Right ventricle myocardium inferior (tissue), 1 donor: ENCODE data around the gene WDR38. TPM values are rescaled to one million over a fixed set of nuclear protein-coding genes. Genes with fewer than 3 reads are reported as not detected.

Source experiments
- ATAC-seq: fragments of 200-7000 bp; cut with Tn5 transposase; one replicate; pipeline ENCODE4 v1.9.1; 2020; ENCODE audit warnings: mild to moderate bottlenecking, moderate library complexity
- DNase-seq: peaks from one replicate; pipeline ENCODE4 v3.0.0; 2021; ENCODE audit errors: missing footprints
- intact Hi-C: fragments of 100-400 bp; cut with DNase I; formaldehyde crosslinking; loops from one replicate; pipeline ENCODE4 v1.11.0; 2022
- total RNA-seq: library from RNA; stranded (reverse); fragmentation: NEBNext Ultra II Directional; extraction: Animal tissue kit (Norgen Biotek cat#: 25700); gene quantifications from one replicate; pipeline ENCODE4 v1.2.1, GENCODE V29; 2021
- donor health status: DM: no; HTN: yes; CAD: no; lungs with severe emphysema.

Gene WDR38
- total RNA-seq, 1 donor from 2014 or later, result not detected

DNA sequence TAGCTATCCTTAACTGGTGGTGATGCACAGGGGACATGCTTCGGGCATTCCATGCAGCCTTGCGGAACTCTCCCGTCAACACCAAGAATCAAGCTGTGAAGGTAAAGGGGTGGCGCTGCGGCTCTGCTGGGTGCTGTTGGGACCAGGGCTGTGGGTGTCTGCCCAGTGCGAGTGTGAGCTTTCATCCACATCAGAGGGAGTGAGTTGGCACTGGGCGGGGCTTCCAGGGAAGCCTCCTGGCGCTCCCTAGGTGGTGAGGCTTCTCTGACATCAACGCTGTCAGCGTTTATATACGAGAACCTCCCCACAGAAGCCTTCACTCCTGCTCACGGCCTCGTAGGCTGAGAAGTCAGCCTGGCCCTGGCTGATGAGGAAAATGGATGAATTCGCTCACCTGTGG lies 20.4 kb downstream of the WDR38 start:
- DNase-seq (no peak), ATAC-seq (no peak)
- intact Hi-C loops, result loop anchor here (5.0 kb wide), 2 partner anchors 69 to 274 kb away; partner anchors contain the start of gene GOLGA1

DNA sequence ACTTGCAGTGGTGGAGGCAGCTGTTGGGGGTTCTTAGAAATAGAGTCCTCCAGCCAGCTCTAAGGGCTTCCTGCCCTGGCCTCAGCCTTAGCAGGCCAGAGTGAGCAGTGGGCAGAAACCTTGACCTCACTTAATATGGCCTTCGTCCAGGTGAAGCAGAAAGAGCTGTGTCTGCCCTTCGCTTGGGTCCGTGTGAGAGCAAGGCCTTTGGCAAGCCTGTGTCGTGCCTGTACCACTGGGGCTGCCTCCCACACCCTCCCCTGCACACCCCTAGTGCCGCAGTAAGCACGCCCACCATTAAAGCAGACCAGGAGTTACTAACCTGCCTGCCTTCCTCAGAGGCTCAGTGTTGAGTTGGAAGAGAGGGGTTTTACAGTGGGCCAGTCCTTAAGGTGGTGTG lies 22.2 kb downstream of the WDR38 start:
- intact Hi-C loops, result no loop called here
- no peak for ATAC-seq
- DNase-seq, result peak; percentile 3

DNA sequence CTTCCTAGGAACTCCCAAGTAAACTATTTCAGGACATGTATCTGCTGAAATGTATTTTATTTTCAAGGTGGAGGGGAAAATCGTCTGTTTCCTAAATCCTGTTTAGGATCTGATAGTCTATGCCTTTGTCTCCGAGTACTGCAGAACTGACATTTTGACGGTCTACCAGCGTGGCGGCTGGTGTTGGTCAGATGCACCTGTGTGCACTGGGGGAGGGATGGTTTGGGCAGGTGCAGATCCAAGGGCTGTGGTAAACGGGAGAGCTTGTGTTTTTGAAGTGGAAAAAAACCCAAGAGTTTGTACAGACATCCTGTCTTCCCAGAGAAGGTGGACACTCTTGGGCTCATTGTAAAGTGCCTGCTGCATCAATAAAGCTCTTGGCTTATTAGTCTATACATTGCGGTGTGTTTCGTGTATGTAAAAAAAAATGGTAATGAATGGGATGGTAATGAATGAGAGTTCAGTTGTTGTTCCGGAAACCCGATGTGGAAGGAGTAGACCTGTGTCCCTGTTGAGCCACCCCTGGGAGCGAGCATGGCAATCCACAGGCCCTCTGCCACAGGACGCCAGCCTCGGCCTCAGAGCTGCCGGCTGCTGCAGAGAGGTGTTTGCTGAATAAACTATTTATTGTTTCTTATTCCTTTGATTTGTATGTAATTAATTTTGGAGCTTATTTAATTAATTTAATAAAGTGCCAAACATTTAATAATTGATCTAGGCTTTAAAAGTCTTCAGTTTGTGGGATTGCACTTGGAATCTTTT lies 23.9 kb downstream of the WDR38 start:
- DNase-seq (no peak), ATAC-seq (no peak)
- intact Hi-C loops, result no loop called here

DNA sequence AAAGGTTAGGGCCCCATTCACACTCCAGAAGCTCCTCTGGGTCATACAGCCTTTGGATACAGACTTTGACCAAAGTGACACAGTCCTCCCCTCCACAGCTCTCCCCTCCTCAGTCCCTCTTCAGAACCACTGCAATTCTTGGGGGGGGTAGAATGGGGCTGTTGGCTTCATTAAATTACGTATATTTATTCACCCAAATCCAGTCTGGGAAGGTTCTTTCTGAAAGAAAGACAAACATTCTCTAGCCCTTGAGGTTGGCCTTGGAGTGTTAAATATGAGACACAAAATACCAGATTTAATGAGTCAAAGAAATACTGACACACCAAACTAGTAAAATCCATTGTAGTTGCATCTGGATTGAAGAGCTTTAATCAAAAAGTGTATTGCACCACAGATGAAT lies 24.8 kb downstream of the WDR38 start:
- ATAC-seq (no peak), DNase-seq (no peak)
- intact Hi-C loops, result no loop called here

DNA sequence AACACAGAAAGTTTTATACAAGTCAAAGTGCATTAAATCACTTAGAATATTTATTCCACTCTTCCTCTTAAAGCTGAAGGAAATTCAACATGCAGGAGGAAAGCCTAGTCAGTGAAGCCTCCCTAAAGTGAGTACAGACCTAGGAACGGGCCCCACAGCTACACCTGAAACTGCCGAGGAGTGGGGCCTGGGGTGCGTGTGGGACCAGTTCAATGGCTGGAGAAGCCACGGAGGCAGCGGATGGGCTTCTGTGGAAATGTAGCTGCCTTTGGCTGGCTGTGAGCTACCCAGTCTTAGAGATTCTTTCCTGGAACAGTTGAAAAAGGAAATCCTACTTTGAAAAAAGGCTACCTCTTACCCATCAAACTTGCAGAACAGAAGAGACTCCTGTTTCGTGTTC lies 25.3 kb downstream of the WDR38 start:
- no peak for DNase-seq
- no peak for ATAC-seq
- intact Hi-C loops, result no loop called here

DNA sequence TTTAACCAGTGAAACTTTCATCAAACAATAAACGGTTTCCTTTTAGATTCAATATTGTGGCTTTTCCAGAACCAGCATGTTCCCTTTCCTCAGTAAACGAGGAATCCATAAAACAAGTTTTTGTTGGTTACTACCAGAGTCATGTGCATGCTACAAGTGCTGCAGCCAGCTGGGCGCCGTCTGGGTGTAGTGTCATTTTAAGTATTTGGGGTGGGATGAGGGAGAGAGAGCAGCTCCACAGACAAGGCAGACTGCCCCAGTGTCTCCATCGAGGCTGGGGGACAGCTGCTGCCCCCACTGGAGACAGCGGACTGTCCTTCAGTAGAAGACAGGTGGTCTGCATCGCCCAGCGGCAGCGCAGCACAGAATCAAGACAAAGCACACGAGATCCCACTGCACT lies 26.0 kb downstream of the WDR38 start:
- intact Hi-C loops, result no loop called here
- no peak for DNase-seq
- ATAC-seq, result no peak

DNA sequence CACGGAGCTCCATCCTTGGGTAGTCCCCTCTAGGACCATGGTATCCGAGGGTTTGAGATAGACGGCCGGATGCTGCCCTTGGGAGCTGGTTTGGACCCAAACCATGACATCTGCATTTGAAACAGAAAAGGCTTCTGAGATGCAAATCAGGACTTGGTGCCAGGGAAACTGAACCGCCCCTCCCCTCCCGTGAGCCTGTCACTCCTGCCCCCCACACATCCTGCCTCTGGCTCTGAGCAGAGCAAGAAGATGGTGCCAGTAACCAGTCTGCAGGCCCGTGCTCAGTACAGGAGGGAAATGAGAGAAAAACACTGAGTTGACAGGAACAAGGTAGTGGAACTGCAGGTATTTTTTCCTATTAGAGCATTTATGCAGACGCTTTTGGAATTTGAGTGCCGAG lies 27.2 kb downstream of the WDR38 start:
- intact Hi-C loops, result no loop called here

DNA sequence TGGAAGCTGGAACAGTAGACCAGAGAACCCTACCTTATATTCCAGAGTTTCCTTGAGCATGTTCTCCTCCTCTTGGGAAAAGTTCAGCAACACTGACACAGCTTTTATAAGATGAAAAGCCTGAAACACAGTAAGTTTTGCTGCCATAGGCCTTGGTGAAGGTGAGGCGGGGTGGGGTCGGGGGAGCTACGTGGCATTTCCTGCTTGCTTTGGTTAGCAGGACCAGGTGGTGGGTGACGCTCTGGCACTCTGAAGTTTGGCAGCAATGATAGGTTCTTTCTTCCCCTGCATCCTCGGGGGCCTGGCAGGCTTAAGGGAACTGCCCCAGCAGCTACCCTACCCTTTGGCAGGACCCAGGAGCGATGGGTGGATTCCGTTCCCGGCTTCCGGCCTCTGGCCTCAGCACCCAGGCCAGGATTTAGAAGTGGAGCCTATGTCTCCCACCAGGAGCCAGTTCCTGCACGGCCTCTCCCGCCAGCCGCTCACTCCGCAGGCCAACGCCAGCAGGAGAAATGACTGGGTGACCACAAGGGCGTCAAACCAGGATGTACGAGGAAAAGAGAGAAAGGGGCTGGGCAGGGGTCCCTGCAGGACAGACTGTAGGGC lies 28.0 kb downstream of the WDR38 start:
- intact Hi-C loops, result no loop called here
- DNase-seq, result peak; percentile 17

More for the DNA sequence above, 27.2 kb downstream of the WDR38 start:
- DNase-seq (no peak), ATAC-seq (no peak)

DNA sequence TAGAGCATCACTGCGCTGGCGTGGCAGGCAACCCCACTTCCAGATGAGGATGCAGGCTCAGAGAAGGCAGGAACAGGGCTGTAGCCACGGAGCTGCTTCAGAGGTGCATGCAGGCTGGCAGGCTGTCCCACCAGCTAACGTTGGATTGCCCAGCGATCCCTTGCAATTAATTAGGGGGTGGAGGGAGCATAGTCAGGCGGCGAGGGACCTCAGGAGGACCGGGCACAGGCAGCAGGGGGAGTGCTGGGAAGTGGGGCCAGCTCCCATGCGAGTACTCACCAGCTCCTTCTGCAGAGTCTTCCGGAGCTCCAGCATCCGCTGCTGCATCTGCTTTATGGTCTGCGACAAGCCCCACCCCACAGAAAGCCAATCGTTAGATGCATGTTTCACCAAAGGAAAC lies 29.0 kb downstream of the WDR38 start:
- ATAC-seq, result no peak
- intact Hi-C loops, result no loop called here
- DNase-seq, result peak; percentile 17

More for the DNA sequence above, 28.0 kb downstream of the WDR38 start:
- ATAC-seq, result no peak

DNA sequence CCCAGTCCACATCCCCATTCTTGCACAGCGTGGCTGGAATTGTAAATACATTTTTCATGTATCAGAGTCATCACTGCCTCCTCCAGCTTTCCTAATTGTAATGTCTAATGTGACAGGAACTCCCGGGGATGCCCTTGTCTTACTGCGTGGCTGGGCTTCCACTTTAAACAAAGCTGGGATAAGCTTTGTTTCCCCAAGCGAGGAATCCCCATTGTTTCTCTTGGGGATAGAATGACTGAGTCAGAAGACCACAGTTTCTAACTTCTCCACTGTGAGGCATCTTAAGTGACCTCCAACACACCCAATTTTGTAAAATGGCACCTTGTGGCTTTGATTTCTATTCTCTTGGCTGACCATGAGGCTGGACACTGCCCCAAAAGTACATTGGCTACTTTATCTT lies 31.1 kb downstream of the WDR38 start:
- no peak for DNase-seq
- no peak for ATAC-seq
- intact Hi-C loops, result no loop called here

DNA sequence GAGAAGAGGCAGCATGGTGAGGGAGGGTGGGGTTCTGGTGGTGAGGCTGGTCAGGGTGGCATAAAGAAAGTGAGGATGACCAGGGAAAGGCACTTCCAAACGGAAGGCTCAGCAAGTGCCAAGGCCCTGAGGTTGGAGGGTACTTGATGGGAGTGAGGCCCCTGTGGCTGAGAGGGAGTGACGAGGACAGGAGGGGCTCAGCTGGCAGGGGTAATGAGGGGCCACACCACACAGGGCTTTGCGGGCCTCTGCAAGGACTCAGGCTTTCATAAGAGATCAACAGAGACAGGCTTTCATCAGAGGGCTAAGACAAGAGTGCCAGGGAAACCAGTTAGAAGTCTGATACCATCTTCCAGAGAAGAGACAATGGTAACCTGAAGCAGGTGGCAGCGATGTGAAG lies 32.3 kb downstream of the WDR38 start:
- ATAC-seq (no peak), DNase-seq (no peak)
- intact Hi-C loops, result no loop called here

DNA sequence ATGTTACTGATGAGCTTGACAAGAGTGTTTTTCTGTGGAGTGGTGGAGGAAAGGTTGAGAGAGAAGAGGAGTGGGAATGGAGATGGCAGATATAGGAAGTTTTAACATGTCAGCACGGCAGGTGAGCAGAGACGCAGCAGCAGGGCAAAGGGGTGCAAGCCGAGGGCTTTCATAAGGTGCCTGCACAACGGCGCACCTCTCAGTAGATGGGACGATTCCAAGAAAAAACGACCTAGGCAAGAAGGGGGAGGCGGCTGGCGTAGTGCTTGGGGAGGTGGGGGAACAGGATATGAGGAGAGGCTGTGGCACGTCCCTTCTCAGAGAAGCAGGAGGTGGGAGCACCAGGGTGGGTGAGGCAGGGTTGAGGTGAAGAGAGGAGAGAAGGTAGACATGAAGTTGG lies 33.2 kb downstream of the WDR38 start:
- ATAC-seq, result no peak
- DNase-seq, result no peak
- intact Hi-C loops, result no loop called here

DNA sequence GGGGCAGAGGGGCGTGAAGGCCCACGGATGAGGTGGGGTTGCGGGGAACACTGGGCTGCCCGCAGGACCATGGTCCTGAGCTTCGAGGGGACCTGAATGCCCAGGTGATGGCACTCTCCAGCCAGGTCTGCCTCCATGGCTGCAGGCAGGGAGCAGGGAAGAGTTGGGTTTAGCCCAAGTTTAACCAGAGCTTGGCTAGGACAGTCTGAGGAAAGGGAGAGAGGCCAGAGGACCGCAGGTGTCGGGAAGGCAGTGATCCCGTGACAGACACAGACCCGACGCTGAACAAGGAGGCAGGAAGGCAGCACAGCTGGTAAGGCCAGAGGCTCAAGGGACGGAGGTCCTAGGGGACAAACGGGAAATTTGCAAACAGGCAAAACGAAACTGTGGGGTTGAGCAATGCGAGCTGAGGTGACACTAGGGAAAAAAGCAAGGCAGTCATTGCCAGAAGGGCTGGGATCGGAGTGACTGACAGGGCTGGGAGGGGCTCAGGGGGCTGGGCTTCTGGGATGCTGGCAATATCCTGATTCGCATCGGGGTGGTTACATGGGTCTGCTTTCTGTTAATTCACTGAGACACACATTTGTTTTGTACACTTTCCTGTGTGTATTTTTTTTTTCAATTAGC lies 33.7 kb downstream of the WDR38 start:
- peak; percentile 29 for ATAC-seq
- no peak for DNase-seq

DNA sequence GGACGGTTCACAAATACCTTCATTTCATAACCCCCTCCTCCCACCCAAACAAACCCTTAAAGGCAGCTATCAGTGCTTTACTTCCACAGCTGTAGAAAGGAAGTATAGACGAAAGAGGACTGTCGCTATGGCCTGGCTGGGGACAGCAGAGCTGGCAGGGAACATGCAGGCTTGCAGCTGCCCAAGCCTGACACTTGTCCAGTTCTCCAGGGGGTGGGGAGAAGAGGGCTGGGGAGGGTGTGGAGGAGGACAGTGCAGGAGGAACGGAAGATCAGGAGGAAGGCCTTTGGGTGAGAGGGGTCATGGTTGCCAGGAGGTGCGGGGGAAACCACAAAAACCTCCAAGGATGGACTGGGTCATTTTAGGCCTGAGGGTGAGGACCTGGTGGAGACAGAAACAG lies 34.6 kb downstream of the WDR38 start:
- intact Hi-C loops, result no loop called here
- no peak for DNase-seq
- no peak for ATAC-seq

More for the DNA sequence above, 33.7 kb downstream of the WDR38 start:
- intact Hi-C loops, result no loop called here

DNA sequence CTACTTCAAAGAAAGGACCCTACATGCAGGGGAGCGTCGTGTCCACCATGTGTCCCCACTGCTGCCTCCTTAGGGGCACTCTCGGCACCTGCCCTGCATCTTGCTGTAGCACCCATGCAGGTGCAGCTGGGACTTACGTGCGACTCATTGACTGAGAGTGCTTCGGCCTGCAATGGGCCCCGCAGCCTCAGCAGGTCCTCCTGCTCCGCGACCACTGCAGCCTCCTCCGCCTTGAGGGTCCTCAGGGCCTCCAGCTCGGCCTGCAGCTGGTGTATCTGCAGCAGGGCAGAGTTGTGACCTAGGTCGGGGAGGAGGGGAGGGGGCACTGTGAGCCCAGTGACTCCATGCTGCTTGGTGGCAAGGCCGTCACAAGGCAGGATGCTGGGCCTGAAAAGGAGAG lies 35.7 kb downstream of the WDR38 start:
- intact Hi-C loops, result no loop called here
- ATAC-seq (no peak), DNase-seq (no peak)

DNA sequence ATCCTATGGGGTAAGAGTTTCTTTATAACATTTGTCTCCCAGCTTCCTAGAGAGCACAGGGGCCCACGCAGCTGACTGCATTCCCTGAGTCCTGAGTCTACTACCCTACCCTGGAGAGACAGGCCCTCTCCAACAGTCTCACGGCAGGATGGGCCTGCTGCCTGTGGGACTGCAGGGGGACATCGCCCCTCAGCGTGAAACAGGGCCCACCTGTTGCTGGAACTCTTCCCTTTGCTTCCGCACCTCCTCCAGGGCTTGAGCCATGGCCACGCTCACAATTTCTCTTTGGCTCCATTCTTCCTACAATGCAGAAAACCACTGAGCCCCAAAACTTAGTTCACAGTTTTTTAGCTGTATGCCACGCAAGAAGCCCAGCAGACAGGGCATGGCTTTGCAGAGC lies 36.9 kb downstream of the WDR38 start:
- intact Hi-C loops, result no loop called here
- ATAC-seq (no peak), DNase-seq (peak; percentile 13)

DNA sequence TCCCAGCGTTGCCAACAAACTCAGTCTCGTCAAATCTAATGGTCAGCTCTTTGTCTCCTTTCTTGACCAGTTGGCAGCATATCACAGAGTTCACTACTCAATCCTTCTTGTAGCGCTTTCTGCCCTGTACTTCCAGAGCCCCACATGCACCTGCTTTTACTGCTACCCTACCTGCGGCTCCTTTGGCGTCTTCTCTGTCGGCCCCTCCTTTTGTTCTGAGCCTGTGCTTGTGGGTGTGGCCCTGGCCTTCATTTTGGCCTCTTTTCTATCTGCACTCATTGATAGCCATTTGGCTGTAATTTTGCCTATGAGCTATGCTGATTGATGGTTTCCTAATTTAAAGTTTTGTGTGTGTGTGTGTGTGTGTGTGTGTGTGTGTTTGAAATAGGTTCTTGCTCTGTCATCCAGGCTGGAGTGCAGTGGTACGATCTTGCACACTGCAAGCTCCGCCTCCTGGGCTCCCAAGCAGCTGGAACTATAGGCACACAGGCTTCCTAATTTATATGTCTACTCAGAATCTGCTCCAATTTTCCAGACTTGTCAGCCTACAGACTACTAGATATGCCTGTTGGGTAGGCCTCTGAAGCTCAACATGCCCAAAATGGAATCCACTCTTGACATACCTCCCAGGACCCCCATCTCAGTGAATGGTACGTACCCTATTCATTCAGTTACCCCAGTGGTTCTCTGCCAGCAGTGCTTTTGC lies 40.9 kb downstream of the WDR38 start:
- no peak for ATAC-seq
- intact Hi-C loops, result no loop called here
- DNase-seq, result no peak

DNA sequence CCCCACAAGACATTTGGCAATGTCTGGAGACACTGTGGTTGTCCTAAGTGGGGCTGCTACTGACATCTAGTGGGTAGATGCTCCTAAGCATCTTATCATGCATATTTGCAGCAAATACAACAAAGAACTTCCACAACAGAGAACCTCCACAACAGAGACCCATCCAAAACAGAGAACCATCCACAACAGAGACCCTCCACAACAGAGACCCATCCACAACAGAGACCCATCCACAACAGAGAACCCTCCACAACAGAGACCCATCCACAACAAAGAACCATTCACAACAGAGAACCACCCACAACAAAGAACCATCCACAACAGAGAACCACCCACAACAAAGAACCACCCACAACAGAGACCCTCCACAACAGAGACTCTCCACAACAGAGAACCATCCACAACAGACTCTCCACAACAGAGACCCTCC lies 41.5 kb downstream of the WDR38 start:
- no peak for ATAC-seq
- intact Hi-C loops, result no loop called here
- no peak for DNase-seq

DNA sequence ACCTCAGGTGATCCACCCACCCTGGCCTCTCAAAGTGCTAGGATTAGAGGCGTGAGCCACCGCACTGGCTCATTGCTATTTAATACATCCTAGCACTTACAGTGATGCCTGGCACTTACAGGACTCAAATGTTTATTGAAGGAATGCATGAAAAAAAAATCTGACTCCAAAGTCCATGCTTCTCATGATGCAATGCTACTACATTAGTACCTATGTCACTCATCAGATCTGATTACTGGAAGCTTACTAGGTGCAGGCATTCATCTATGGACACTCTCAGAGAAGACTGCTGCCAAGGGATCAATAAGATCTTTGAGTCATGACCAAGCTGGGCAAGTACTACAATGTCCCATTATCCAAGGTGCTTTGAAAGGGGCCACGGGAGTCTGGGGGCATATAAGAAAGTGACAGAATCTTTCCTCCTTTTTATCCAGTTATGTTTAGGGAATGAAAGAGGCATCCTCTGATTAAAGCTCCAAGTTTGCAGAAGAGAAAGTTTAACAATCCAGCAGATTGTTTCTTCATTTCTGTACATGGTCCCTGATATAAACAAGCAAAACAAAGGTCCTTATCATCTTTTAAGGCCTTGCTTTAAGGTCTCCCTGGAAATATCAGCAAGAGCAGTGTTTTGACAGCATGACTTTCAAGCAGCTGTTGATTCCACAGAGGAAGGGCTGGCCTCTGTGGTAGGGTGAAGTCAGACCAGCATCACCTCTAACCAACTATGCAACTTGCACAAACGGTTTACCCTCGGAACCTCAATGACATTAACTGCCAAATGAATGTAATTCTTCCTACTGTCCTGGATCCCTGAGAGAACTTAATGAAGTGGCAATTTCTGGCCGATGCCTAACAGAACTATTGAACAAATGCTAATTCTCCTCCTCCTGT lies 44.6 kb downstream of the WDR38 start:
- DNase-seq (no peak), ATAC-seq (no peak)
- intact Hi-C loops, result no loop called here
